Measurements from ENCODE around the gene CDK16. TPM values are rescaled to one million over a fixed set of nuclear protein-coding genes. Genes with fewer than 3 reads are reported as not detected.

Gene CDK16
- total and polyA plus RNA-seq, 2 donors (not counting 3 experiments of a cell fraction or from before 2014, with no cell fraction given) = 99.9 to 149 TPM

- DNase-seq (ENCODE audit: low read depth, low spot score) = peak; percentile 9
- BruUV-seq (replicated peaks) = no TSS peak
- H3K79me2 ChIP-seq (ENCODE audit: control insufficient read depth, insufficient read depth, low read length) = peaks cover 34% of the 10 kb centered on the region
- H3K36me3 ChIP-seq (ENCODE audit: control insufficient read depth in 2 of 2, extremely low read depth in 1 of 2, insufficient read depth in 2 of 2, low read length in 2 of 2) = peaks cover 0 to 4% of the 10 kb centered on the region in 2 experiments
- H3K4me3 ChIP-seq (replicated peaks in 1 of 3; ENCODE audit: insufficient read depth in 1 of 3, low read depth in 1 of 3, low read length in 3 of 3) = peak overlapping the region; percentile 64 to 77 (median 73)
- H4K20me1 ChIP-seq (replicated peaks; ENCODE audit: control insufficient read depth, extremely low read depth, insufficient read depth, low read length) = no peaks in the 10 kb centered on the region
- peak overlapping the region; percentile 24 for H3K27ac ChIP-seq (ENCODE audit: insufficient read depth, low read depth, low read length)
- no peaks in the 10 kb centered on the region for H3K27me3 ChIP-seq (ENCODE audit: control insufficient read depth in 2 of 2, insufficient read depth in 2 of 2, low read length in 2 of 2)
- H3K9me3 ChIP-seq (replicated peaks; ENCODE audit: control insufficient read depth, insufficient read depth, low read length) = no peaks in the 10 kb centered on the region
- CTCF ChIA-PET = interaction anchor here (1.7 to 3.4 kb wide), 2 partner anchors 193 to 332 kb away, joined by 11 to 17 read pairs; no protein-coding TSS in a partner anchor
- H3K4me1 ChIP-seq (ENCODE audit: control insufficient read depth, extremely low read depth, insufficient read depth, low read length) = peaks cover 29% of the 10 kb centered on the region
- intact Hi-C loops (cut with micrococcal nuclease) = loop anchor here (5.0 kb wide), 1 partner anchor 446 kb away; no protein-coding TSS in a partner anchor
- FAIRE-seq = peak; percentile 69
- dilution Hi-C loops (cut with MboI; ENCODE audit: extremely low pct_ligation_motif_present, low sequenced_read_pairs) = no loop called here
- peak overlapping the region; percentile 60 for H2AFZ ChIP-seq (ENCODE audit: low read depth, low read length)
- no peaks in the 10 kb centered on the region for H3K9me1 ChIP-seq (replicated peaks; ENCODE audit: control insufficient read depth, extremely low read depth, insufficient read depth, low read length)
- TF ChIP-seq MYC (IDR thresholded peaks at IDR 0.05; ENCODE audit: low read depth, low read length) (no peak), POLR2AphosphoS5 (IDR thresholded peaks at IDR 0.05; ENCODE audit: insufficient read depth, low read depth, low read length) (no peak), GATA2 (IDR thresholded peaks at IDR 0.05; ENCODE audit: insufficient read depth, insufficient read length, low read depth, low read length) (no peak), EZH2 (IDR thresholded peaks at IDR 0.05; ENCODE audit: borderline replicate concordance, low read depth, low read length, severe bottlenecking) (no peak), POLR2A (IDR thresholded peaks at IDR 0.05; ENCODE audit: low read depth, low read length) (no peak), CTCF (IDR thresholded peaks at IDR 0.05; ENCODE audit: extremely low read depth in 1 of 2, insufficient read depth in 1 of 2, low read depth in 1 of 2, low read length in 2 of 2) (no peak), MAX (IDR thresholded peaks at IDR 0.05; ENCODE audit: insufficient read depth, insufficient read length) (no peak), JUN (IDR thresholded peaks at IDR 0.05; ENCODE audit: borderline replicate concordance, insufficient read depth, insufficient read length, low read depth) (no peak), FOS (IDR thresholded peaks at IDR 0.05; ENCODE audit: borderline replicate concordance, insufficient read depth, low read length) (no peak)
- H3K9ac ChIP-seq (replicated peaks; ENCODE audit: extremely low read depth, insufficient read depth, low read length) = peak overlapping the region; percentile 56
- H3K4me2 ChIP-seq (ENCODE audit: insufficient read depth, low read length) = peak overlapping the region; percentile 70
- POLR2A ChIA-PET = interaction anchor here (0.6 kb wide), 1 partner anchor 24 kb away, joined by 5 read pairs; no protein-coding TSS in a partner anchor
Measured at GRCh38 chrX:47191331-47191730, 27.1 kb upstream of the CDK16 start.

All from endothelial cell of umbilical vein (primary cell).